MM.1S (cell line): Measurements from ENCODE around the gene FOXL1.

Experiments used
- CTCF ChIP-seq: fragments of 300-600 bp; sonication (generic); IDR thresholded peaks from 2 replicates; pipeline ENCODE4 v1.5.1; 2016; ENCODE audit warnings: antibody characterized with exemption, low read length, mixed read lengths
- EZH2 ChIP-seq: fragments of 300-600 bp; sonication (generic); optimal IDR thresholded peaks from 2 replicates; pipeline ENCODE3; 2017; ENCODE audit warnings: low read depth, mild to moderate bottlenecking, antibody characterized with exemption, low read length, mixed read lengths

DNA sequence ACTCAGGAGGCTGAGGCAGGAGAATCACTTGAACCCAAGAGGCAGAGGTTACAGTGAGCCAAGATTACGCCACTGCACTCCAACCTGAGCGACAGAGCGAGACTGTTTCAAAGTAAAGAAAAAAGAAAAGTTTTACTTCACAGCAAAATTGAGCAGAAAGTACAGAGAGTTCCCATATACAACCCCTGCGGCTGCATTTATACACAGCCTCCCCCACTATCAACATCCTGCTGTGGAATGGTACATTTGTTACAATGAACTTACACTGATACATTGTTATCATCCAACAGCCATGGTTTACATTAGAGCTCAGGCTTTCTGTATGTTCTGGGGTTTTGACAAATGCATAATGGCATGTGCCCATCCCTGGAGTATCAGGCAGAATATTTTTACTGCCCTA is 20.8 kb upstream of the FOXL1 start:
- TF ChIP-seq CTCF = no peak
- no peak for TF ChIP-seq EZH2
